Loucy (cell line): Measurements from ENCODE around the gene SLC29A2.

Experiments
- CTCF ChIP-seq: fragments of 200-600 bp; sonication (generic); conservative IDR thresholded peaks from 2 replicates; pipeline ENCODE4 v1.5.1; 2014; ENCODE audit warnings: mild to moderate bottlenecking, antibody characterized with exemption, low read length
- EZH2phosphoT487 ChIP-seq: fragments of 200-600 bp; IDR thresholded peaks from 2 replicates; pipeline ENCODE4 v1.6.1; 2018; ENCODE audit warnings: antibody characterized with exemption, mild to moderate bottlenecking, moderate library complexity, borderline replicate concordance

- TF ChIP-seq CTCF = no peak
- no peak for TF ChIP-seq EZH2phosphoT487
Measured at GRCh38 chr11:66419825-66420224, 48.3 kb upstream of the SLC29A2 start.
